ENCODE results near the gene HSPD1. TPM values are rescaled to one million over a fixed set of nuclear protein-coding genes. Genes with fewer than 3 reads are reported as not detected.

Gene HSPD1
- total and polyA plus RNA-seq, 2 of the 13 experiments (the other 11 are each of a cell fraction or from before 2014, with no cell fraction given), result 685 to 2,610 TPM

- peak; percentile 65 for ATAC-seq
- H3K9me3 ChIP-seq (ENCODE audit: low read length), result no peaks in the 10 kb centered on the region
- H3K27me3 ChIP-seq (ENCODE audit: control insufficient read depth in 1 of 2, insufficient read depth in 2 of 2, low read length in 2 of 2), result no peaks in the 10 kb centered on the region
- no peak overlapping the region for H3K4me3 ChIP-seq (replicated peaks in 1 of 3; ENCODE audit: insufficient read depth in 1 of 3, low read depth in 2 of 3, low read length in 3 of 3)
- BruUV-seq (replicated peaks), result no TSS peak
- no peaks in the 10 kb centered on the region for H3K79me2 ChIP-seq (ENCODE audit: insufficient read depth, low read length)
- H3K4me2 ChIP-seq (ENCODE audit: low read depth, low read length), result no peak overlapping the region
- intact Hi-C loops (cut with micrococcal nuclease; ENCODE audit: unreplicated experiment), result no loop called here
- FAIRE-seq, result no peak
- no peak overlapping the region for H2AFZ ChIP-seq (ENCODE audit: low read length)
- no peak for TF ChIP-seq ZXDC (CRISPR knock-in tag; IDR thresholded peaks at IDR 0.05)
- no peak for TF ChIP-seq MTF2 (CRISPR knock-in tag; IDR thresholded peaks at IDR 0.05; ENCODE audit: borderline replicate concordance)
- TF ChIP-seq, protein P1, sequence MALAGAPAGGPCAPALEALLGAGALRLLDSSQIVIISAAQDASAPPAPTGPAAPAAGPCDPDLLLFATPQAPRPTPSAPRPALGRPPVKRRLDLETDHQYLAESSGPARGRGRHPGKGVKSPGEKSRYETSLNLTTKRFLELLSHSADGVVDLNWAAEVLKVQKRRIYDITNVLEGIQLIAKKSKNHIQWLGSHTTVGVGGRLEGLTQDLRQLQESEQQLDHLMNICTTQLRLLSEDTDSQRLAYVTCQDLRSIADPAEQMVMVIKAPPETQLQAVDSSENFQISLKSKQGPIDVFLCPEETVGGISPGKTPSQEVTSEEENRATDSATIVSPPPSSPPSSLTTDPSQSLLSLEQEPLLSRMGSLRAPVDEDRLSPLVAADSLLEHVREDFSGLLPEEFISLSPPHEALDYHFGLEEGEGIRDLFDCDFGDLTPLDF (CRISPR knock-in tag; IDR thresholded peaks at IDR 0.05), result no peak
- no peak for TF ChIP-seq TEAD2 (CRISPR knock-in tag; IDR thresholded peaks at IDR 0.05)
- H3K36me3 ChIP-seq (replicated peaks in 1 of 2; ENCODE audit: control insufficient read depth in 1 of 2, insufficient read depth in 2 of 2, low read length in 2 of 2), result peaks cover 5 to 38% of the 10 kb centered on the region in 2 experiments
- CTCF ChIA-PET (ENCODE audit: low intra/inter-chr PET ratio, low total read pairs), result no interaction called here
- no peak for DNase-seq (ENCODE audit: low spot score)
- no peak overlapping the region for H3K27ac ChIP-seq (ENCODE audit: extremely low read length, insufficient read depth, low read length)
- H4K20me1 ChIP-seq (ENCODE audit: insufficient read depth, low read length), result no peaks in the 10 kb centered on the region
- in situ Hi-C loops (cut with HindIII; ENCODE audit: extremely low pct_ligation_motif_present, low pct_unique_long_range_greater_than_20kb), result no loop called here
- no peak overlapping the region for H3K9ac ChIP-seq (ENCODE audit: insufficient read depth, low read depth, low read length)
- POLR2A ChIA-PET, result interaction anchor here (1.4 to 1.6 kb wide), 2 partner anchors 33 to 96 kb away, joined by 3 to 4 read pairs; partner anchors contain the start of genes COQ10B and MOB4
- peaks cover 7% of the 10 kb centered on the region; the same call in 1 of the 2 replicates for H3K4me1 ChIP-seq (ENCODE audit: insufficient read depth, low read length)
- WGBS (ENCODE audit: low lambda C conversion rate), result 86% methylated on average over 5 of the region's 5 CpGs
These were observed 48.9 kb upstream of the HSPD1 start for GRCh38 chr2:197548582-197548981.
